HUES6 (cell line): ENCODE results near the gene SLC39A7.

ENCODE experiments used
- H3K27ac ChIP-seq: 2 replicates; pipeline ENCODE4 v1.7.0; 2013; ENCODE audit warnings: low read depth, mild to moderate bottlenecking, low read length, inconsistent platforms
- H3K27me3 ChIP-seq: 2 replicates; pipeline ENCODE4 v1.6.1; 2013; ENCODE audit warnings: low read length; ENCODE audit not compliant: control insufficient read depth, insufficient read depth
- H3K36me3 ChIP-seq: 2 replicates; pipeline ENCODE4 v1.6.1; 2013; ENCODE audit warnings: low read length; ENCODE audit not compliant: control insufficient read depth, insufficient read depth
- H3K4me1 ChIP-seq: 2 replicates; pipeline ENCODE4 v1.6.1; 2013; ENCODE audit warnings: low read length; ENCODE audit not compliant: control insufficient read depth, insufficient read depth
- H3K4me3 ChIP-seq: 2 replicates; pipeline ENCODE4 v1.5.1; 2013; ENCODE audit warnings: low read depth, low read length
- H3K9ac ChIP-seq: one replicate; pipeline ENCODE4 v1.6.1; 2013; ENCODE audit warnings: mild to moderate bottlenecking, low read length
- H3K9me3 ChIP-seq: 2 replicates; pipeline ENCODE4 v1.6.1; 2013; ENCODE audit warnings: low read depth, low read length; ENCODE audit not compliant: control insufficient read depth, insufficient read depth

Gene SLC39A7

DNA sequence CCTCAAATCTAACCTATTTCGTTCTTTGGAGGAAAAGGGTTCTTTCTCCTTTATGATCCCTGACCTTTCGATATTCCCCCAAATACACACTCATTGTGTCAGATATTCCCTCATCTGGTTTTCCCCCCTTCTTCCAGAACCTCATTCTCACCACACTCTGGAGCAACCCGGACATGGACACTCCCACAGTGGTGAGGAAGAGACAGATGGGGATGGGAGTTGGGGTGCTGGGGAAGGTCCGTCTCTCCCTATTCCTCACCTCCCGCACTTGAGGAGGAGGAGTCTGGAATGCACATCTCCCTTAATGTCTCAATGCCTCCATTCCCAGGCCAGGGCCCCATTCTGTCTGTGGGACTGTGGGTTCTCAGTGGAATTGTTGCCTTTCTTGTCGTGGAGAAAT lies 1.3 kb downstream of the SLC39A7 start:
- H3K4me1 ChIP-seq: peaks cover 46% of the 10 kb centered on the region; the same call in 1 of the 2 replicates
- peaks cover 18% of the 10 kb centered on the region for H3K27me3 ChIP-seq
- peak overlapping the region; percentile 91 for H3K4me3 ChIP-seq
- H3K27ac ChIP-seq: no peak overlapping the region
- H3K9me3 ChIP-seq: no peaks in the 10 kb centered on the region
- H3K9ac ChIP-seq: no peak overlapping the region
- H3K36me3 ChIP-seq: peaks cover 26% of the 10 kb centered on the region

DNA sequence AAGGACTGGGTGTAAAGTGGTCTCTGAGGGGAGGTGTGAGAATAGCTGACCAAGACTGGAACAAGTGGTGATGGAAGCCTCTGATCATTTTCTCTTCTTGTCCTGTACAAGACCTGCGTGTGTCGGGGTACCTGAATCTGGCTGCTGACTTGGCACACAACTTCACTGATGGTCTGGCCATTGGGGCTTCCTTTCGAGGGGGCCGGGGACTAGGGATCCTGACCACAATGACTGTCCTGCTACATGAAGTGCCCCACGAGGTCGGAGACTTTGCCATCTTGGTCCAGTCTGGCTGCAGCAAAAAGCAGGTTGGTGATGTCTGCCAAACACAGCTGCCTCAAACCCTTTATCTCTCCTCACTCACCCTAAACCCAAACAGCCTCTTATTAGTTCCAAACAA lies 2.1 kb downstream of the SLC39A7 start:
- Histone ChIP-seq H3K9ac (no peak overlapping the region), H3K9me3 (no peaks in the 10 kb centered on the region), H3K36me3 (peaks cover 23% of the 10 kb centered on the region), H3K4me3 (no peak overlapping the region), H3K27ac (no peak overlapping the region), H3K27me3 (peaks cover 26% of the 10 kb centered on the region), H3K4me1 (peaks cover 44% of the 10 kb centered on the region; the same call in 1 of the 2 replicates)

DNA sequence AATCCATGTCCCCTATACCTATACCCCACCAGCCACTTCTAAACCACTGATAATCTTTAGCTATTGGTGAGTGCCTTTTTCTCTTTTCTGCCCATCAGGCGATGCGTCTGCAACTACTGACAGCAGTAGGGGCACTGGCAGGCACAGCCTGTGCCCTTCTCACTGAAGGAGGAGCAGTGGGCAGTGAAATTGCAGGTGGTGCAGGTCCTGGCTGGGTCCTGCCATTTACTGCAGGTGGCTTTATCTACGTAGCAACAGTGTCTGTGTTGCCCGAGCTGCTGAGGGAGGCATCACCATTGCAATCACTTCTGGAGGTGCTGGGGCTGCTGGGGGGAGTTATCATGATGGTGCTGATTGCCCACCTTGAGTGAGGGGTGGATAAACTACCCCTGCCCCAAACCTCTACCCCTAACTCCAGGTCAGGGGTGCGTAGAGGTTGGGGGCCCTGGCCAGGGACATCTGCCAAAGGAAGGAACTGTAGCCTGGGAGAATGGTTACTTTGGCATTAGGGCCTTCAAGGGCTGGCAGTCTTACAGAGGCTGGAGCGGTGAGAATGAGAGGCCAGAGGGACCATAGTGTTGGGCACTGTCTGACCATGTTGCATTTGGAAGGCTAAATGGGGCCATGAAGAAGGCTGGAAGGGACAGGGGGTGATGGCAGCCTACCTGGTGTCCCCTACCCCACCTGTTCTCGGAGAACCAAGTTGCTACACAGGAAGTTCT lies 2.9 kb downstream of the SLC39A7 start:
- peaks cover 39% of the 10 kb centered on the region; the same call in 1 of the 2 replicates for H3K4me1 ChIP-seq
- H3K36me3 ChIP-seq: peaks cover 23% of the 10 kb centered on the region
- H3K27ac ChIP-seq: no peak overlapping the region
- no peak overlapping the region for H3K9ac ChIP-seq
- peaks cover 27% of the 10 kb centered on the region for H3K27me3 ChIP-seq
- peak overlapping the region; percentile 82 for H3K4me3 ChIP-seq
- no peaks in the 10 kb centered on the region for H3K9me3 ChIP-seq

DNA sequence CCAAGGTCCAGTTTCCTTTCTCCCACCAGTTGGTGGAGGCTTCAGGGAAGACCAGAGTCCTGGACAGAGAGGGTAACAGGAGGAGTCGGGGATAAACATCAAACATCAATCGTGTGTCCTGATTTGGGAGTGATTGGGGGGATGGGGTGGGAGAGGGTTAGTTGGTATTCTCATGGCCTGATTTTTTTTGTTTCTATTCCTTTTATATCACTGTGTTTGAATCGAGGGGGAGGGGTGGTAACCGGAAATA lies 3.4 kb downstream of the SLC39A7 start:
- H3K9ac ChIP-seq: no peak overlapping the region
- peak overlapping the region; percentile 82 for H3K4me3 ChIP-seq
- H3K4me1 ChIP-seq: peaks cover 42% of the 10 kb centered on the region; the same call in 1 of the 2 replicates

DNA sequence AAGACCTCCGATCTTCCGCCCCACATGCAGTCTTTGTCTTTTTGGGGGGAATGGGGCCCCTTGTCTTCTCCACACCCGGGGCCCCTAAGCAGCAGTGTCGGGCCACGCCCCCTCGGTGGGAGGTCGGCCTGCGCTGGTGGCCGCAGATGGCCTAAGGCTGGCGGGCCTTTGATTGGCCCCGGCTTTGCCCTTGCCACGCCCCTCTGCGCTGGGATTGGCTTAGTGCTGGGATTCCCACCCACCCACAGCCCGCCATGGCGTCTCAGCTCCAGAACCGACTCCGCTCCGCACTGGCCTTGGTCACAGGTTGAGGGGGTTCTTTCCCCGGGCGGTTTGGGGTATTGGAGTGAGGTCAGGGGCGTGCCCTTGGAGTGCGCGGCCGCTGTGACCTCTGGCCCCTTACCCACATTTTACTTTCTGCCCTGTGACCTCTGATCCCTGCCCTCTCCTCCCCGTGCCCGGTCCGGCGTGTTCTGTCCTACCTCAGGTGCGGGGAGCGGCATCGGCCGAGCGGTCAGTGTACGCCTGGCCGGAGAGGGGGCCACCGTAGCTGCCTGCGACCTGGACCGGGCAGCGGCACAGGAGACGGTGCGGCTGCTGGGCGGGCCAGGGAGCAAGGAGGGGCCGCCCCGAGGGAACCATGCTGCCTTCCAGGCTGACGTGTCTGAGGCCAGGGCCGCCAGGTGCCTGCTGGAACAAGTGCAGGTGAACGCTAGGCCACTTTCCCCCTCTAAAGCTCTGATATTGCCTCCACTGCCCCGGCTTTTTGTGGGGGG lies 3.9 kb downstream of the SLC39A7 start, which contains the start of gene HSD17B8:
Gene HSD17B8, plus strand, starts transcription at position 241 of the 776 bp plus-strand sequence. Its CDS starts 14 bp downstream, at position 255.
- H3K4me1 ChIP-seq: peaks cover 38% of the 10 kb centered on the region; the same call in 1 of the 2 replicates
- H3K4me3 ChIP-seq: peak within 1 kb of the TSS; percentile 82
- H3K36me3 ChIP-seq: peaks cover 25% of the 10 kb centered on the region
- H3K27ac ChIP-seq: peak within 1 kb of the TSS; percentile 26; the same call in 1 of the 2 replicates
- H3K27me3 ChIP-seq: peaks cover 27% of the 10 kb centered on the region
- H3K9ac ChIP-seq: peak within 1 kb of the TSS; percentile 65
- H3K9me3 ChIP-seq: no peaks in the 10 kb centered on the region

More for the DNA sequence above, 3.4 kb downstream of the SLC39A7 start:
- Histone ChIP-seq H3K36me3 (peaks cover 23% of the 10 kb centered on the region), H3K27me3 (peaks cover 27% of the 10 kb centered on the region), H3K9me3 (no peaks in the 10 kb centered on the region), H3K27ac (no peak overlapping the region)

DNA sequence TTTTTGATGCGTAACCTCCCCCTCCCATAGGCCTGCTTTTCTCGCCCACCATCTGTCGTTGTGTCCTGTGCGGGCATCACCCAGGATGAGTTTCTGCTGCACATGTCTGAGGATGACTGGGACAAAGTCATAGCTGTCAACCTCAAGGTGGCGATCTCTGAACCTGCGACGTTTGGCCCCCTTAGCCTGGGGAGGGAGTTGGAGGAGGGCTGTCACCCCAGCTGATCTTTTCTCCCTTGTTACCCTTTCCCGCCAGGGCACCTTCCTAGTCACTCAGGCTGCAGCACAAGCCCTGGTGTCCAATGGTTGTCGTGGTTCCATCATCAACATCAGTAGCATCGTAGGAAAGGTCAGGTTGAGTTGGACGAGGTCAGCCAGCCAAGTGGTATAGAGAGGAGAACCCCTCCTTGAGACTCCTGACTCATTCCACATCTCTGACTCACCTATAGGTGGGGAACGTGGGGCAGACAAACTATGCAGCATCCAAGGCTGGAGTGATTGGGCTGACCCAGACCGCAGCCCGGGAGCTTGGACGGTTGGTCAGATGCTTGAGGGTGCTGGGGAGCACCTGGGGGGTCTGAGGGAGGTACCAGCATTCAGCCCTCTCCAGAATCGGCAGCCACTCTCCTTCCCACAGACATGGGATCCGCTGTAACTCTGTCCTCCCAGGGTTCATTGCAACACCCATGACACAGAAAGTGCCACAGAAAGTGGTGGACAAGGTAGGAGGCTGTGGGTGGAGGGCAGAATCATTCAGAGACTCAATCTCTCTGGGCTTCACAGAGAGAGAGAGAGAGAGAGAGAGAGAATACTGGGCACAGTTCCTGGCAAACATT lies 4.7 kb downstream of the SLC39A7 start:
- no peaks in the 10 kb centered on the region for H3K9me3 ChIP-seq
- H3K9ac ChIP-seq: peak overlapping the region; percentile 65
- H3K27ac ChIP-seq: no peak overlapping the region

DNA sequence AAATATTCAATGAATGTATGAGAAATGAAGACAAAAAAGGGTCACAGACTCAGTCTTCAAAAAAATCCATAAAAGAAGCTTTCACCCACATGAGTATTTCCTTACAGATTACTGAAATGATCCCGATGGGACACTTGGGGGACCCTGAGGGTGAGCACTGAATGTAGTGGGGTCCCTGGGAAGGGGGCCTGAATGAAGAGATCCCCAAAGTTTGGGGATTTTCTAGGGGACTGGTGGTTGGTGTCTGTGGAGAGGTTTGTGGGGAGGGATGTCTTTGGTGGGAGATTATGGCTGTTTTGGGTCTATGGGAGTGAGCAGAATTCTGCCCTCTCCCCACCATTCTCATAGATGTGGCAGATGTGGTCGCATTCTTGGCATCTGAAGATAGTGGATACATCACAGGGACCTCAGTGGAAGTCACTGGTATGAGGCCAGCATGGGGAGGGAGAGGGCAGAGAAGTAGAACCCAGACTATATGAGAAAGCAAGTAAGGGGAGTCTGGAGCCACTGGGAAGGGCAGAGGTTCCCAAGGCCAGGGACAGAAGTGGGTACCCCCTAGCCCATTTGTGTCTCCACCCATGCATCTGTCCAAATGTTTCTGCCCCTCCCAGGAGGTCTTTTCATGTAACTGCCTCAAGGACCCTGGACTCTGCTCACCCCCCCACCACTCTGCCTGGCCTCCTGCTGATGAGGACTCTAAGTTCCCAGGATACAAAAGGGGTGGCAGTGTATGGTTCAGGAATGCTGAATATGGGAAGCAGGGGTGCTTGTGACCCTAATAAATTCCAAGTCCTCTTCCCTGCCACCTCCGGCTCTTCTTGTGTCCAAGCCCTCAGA lies 5.6 kb downstream of the SLC39A7 start:
- Histone ChIP-seq H3K27ac (no peak overlapping the region), H3K36me3 (peaks cover 38% of the 10 kb centered on the region), H3K4me3 (peak overlapping the region; percentile 34; the same call in 1 of the 2 replicates), H3K9ac (no peak overlapping the region), H3K27me3 (peaks cover 34% of the 10 kb centered on the region), H3K9me3 (no peaks in the 10 kb centered on the region), H3K4me1 (peaks cover 36% of the 10 kb centered on the region; the same call in 1 of the 2 replicates)

More for the DNA sequence above, 4.7 kb downstream of the SLC39A7 start:
- peaks cover 34% of the 10 kb centered on the region for H3K36me3 ChIP-seq
- H3K4me3 ChIP-seq: peak overlapping the region; percentile 82
- peaks cover 36% of the 10 kb centered on the region; the same call in 1 of the 2 replicates for H3K4me1 ChIP-seq
- peaks cover 28% of the 10 kb centered on the region for H3K27me3 ChIP-seq

DNA sequence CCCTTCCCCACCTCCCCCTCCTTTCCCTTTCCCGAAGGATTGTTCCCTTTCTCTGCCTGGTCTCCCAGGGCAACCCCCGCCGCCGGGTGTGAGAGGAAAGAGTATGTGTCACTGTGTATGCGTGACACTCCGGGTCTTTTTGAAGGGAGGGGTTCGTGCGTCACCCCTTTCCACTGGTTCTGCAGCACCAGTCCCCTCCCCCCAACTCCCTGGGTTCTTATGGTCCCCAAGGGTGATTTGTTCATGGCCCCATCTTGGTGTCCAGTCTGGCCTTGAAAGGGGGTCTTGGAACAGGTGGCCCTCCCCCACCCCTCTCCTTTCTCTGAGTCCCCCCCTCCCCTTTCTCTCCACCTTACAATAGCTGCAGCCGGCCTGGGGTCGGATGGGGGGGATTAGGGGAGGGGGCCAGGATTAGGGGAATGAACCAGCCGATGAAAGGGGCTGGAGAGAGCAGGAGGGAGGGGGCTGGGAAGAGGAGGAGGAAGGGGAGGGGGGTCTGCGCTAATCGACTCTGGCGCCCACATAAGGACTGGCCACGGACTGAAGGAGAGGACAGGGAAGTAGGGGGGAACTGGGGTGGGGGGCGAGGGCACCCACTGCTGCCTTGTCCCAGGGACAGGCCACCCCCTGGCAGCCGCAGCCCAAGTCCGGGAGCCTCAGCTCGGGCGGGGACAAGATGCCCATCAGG lies 6.3 kb downstream of the SLC39A7 start:
- H3K27ac ChIP-seq: no peak overlapping the region
- peak overlapping the region; percentile 96 for H3K4me3 ChIP-seq
- peaks cover 36% of the 10 kb centered on the region for H3K4me1 ChIP-seq
- H3K9ac ChIP-seq: no peak overlapping the region
- no peaks in the 10 kb centered on the region for H3K9me3 ChIP-seq
- peaks cover 41% of the 10 kb centered on the region for H3K27me3 ChIP-seq
- peaks cover 33% of the 10 kb centered on the region for H3K36me3 ChIP-seq

DNA sequence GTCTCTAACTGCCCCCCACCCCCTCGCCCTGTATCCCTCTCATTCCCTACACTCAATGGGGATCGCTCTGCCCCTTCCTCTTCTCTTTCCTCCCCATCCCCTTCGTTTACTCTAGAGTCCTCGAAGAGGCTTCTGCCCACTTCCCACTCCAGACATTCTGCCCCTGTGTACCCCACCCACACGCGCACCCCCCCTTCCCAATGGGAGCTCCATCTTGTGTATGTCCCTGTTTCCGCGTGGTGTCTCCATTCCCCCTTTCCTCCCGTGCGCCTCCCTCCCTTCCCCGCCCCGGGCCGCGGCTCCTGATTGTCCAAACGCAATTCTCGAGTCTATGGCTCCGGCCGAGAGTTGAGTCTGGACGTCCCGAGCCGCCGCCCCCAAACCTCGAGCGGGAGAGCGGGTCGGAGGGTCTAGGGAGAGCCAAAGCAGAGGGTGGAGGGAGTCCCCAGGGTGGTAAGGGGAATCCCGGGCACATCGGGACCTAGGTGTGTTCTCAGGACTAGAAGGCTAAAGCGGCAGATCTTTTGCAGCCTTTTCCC lies 7.0 kb downstream of the SLC39A7 start:
- H3K9ac ChIP-seq: peak overlapping the region; percentile 78
- peaks cover 47% of the 10 kb centered on the region for H3K27me3 ChIP-seq
- H3K36me3 ChIP-seq: peaks cover 27% of the 10 kb centered on the region
- H3K4me1 ChIP-seq: peaks cover 40% of the 10 kb centered on the region
- H3K9me3 ChIP-seq: no peaks in the 10 kb centered on the region
- H3K27ac ChIP-seq: peak overlapping the region; percentile 27; the same call in 1 of the 2 replicates
- peak overlapping the region; percentile 96 for H3K4me3 ChIP-seq
